OCI-LY7 (cell line): ENCODE measurements around the gene WNK2. TPM values are rescaled to one million over a fixed set of nuclear protein-coding genes. Genes with fewer than 3 reads are reported as not detected.

Source experiments
- BruUV-seq: library from RNA; stranded (reverse); fragments of 400-500 nt; replicated peaks from 2 replicates; lab custom pipeline; 2021; lab: Mats Ljungman, UMichigan
- CTCF ChIA-PET: fragments of 300-600 bp; sonication (Branson Sonifier 250); formaldehyde crosslinking; loops from one replicate; lab custom pipeline; 2022; ENCODE audit warnings: antibody characterized with exemption; ENCODE audit not compliant: unreplicated experiment; lab: Charles Lee
- POLR2A ChIA-PET: fragments of 300-600 bp; sonication (Branson Sonifier 250); formaldehyde crosslinking; loops from one replicate; lab custom pipeline; 2022; ENCODE audit warnings: antibody characterized with exemption; lab: Charles Lee
- DNase-seq: peaks from one replicate; pipeline ENCODE4 v3.0.0-alpha.2; 2015; ENCODE audit warnings: low spot score
- H2AFZ ChIP-seq: fragments of 200-600 bp; sonication (generic), shearing (Covaris generic); 2 replicates; pipeline ENCODE4 v1.6.1; 2014; ENCODE audit warnings: mild to moderate bottlenecking, antibody characterized with exemption, low read length, moderate library complexity
- H3K27ac ChIP-seq: fragments of 200-600 bp; sonication (generic); 2 replicates; pipeline ENCODE4 v1.5.1; 2014; ENCODE audit warnings: mixed run types, low read depth, mild to moderate bottlenecking, moderate library complexity, low read length, inconsistent platforms; ENCODE audit not compliant: poor library complexity, severe bottlenecking
- H3K36me3 ChIP-seq: fragments of 200-600 bp; sonication (generic); 2 replicates; pipeline ENCODE4 v1.6.1; 2014; ENCODE audit warnings: mild to moderate bottlenecking, antibody characterized with exemption, low read length, moderate library complexity, mixed read lengths; ENCODE audit not compliant: insufficient read depth
- H3K4me1 ChIP-seq: fragments of 200-600 bp; sonication (generic); 2 replicates; pipeline ENCODE4 v1.5.1; 2014; ENCODE audit warnings: mild to moderate bottlenecking, low read length; ENCODE audit not compliant: insufficient read depth, poor library complexity, severe bottlenecking
- H3K4me2 ChIP-seq: fragments of 200-600 bp; sonication (generic); 2 replicates; pipeline ENCODE4 v1.6.1; 2014; ENCODE audit warnings: mild to moderate bottlenecking, low read length
- H3K4me3 ChIP-seq: fragments of 200-600 bp; sonication (generic); 2 replicates; pipeline ENCODE4 v1.5.1; 2014; ENCODE audit warnings: mild to moderate bottlenecking, low read depth, low read length; ENCODE audit not compliant: poor library complexity, severe bottlenecking
- H3K79me2 ChIP-seq: fragments of 200-600 bp; sonication (generic); 2 replicates; pipeline ENCODE4 v1.6.1; 2016; ENCODE audit warnings: low read depth, mild to moderate bottlenecking, low read length, moderate library complexity, mixed read lengths; ENCODE audit not compliant: insufficient read depth
- H3K9me2 ChIP-seq: fragments of 200-600 bp; sonication (generic); 2 replicates; pipeline ENCODE4 v1.6.1; 2016; ENCODE audit warnings: mild to moderate bottlenecking, low read length, mixed read lengths; ENCODE audit not compliant: insufficient read depth
- H3K9me3 ChIP-seq: fragments of 200-600 bp; sonication (generic); 2 replicates; pipeline ENCODE4 v1.6.1; 2014; ENCODE audit warnings: mild to moderate bottlenecking, mixed run types, low read length, mixed read lengths
- H4K20me1 ChIP-seq: fragments of 200-600 bp; sonication (generic); 2 replicates; pipeline ENCODE4 v1.6.1; 2014; ENCODE audit warnings: mild to moderate bottlenecking, antibody characterized with exemption, low read length, moderate library complexity, mixed read lengths; ENCODE audit not compliant: insufficient read depth
- EZH2phosphoT487 ChIP-seq: fragments of 200-600 bp; sonication (generic); IDR thresholded peaks from 2 replicates; pipeline ENCODE4 v1.6.1; 2018; ENCODE audit warnings: low read depth, borderline replicate concordance, mild to moderate bottlenecking, mixed run types, antibody characterized with exemption, low read length, moderate library complexity, mixed read lengths
- intact Hi-C: fragments of 100-400 bp; cut with micrococcal nuclease; formaldehyde crosslinking; loops from one replicate; pipeline ENCODE4 v1.10.0; 2022; ENCODE audit not compliant: unreplicated experiment
- total RNA-seq, 2 experiments: library from RNA; depleted of rRNA in 1 of 2; stranded (reverse); fragments of >200 nt in 1 of 2; shearing (Covaris generic) in 1 of 2; gene quantifications; 2 replicates each; pipeline ENCODE4 v1.2.3, GENCODE V29; 2014 to 2022
- TF ChIP-seq, protein P1 (sequence below): fragments of 200-600 bp; sonication (generic); conservative IDR thresholded peaks from 2 replicates; pipeline ENCODE4 v1.5.1; 2014; ENCODE audit warnings: mild to moderate bottlenecking, antibody characterized with exemption, low read length, moderate library complexity, mixed read lengths

WNK2 gene
- total RNA-seq, 2 experiments from 2014 or later: 142 to 194 TPM

DNA sequence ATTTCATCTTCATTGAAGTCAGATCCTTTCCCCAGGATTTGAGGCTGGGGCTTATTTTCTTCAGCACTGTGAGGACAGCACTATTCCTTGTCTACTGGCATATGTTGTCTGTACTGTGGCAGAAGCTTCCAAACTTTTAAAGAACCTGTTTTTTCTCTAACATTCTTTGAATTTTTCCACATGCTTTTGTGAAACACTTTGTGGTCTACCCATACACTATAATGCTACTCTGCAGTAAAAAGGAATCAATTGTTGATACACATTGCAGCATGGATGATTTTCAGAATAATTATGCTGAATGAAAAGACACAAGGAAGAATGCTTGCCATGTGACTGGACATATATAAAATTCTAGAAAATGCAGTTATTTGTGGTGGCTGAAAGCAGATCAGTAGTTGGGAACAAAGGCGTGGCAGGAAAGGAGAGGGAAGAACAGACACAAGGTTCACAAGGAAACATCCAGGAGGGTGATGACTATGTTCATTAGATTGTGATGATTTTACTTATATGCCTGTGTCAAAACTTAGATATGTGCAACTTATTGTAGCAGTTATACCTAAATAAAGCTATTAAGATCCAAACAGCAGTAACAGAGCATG lies 96.8 kb downstream of the WNK2 start:
- Histone ChIP-seq H4K20me1 (no peaks in the 10 kb centered on the region), H3K27ac (peak overlapping the region; percentile 98), H3K79me2 (no peaks in the 10 kb centered on the region), H3K4me3 (no peak overlapping the region), H3K9me2 (no peaks in the 10 kb centered on the region), H3K4me2 (no peak overlapping the region), H3K9me3 (peaks cover 90% of the 10 kb centered on the region), H2AFZ (no peak overlapping the region), H3K36me3 (peaks cover 91% of the 10 kb centered on the region), H3K4me1 (peaks cover 99% of the 10 kb centered on the region)
- POLR2A ChIA-PET: interaction anchor here (0.7 to 2.1 kb wide), 5 partner anchors 9 to 194 kb away, joined by 3 to 10 read pairs (median 3); no protein-coding TSS in a partner anchor
- DNase-seq: no peak
- no TSS peak for BruUV-seq
- intact Hi-C loops: no loop called here
- TF ChIP-seq, protein P1, sequence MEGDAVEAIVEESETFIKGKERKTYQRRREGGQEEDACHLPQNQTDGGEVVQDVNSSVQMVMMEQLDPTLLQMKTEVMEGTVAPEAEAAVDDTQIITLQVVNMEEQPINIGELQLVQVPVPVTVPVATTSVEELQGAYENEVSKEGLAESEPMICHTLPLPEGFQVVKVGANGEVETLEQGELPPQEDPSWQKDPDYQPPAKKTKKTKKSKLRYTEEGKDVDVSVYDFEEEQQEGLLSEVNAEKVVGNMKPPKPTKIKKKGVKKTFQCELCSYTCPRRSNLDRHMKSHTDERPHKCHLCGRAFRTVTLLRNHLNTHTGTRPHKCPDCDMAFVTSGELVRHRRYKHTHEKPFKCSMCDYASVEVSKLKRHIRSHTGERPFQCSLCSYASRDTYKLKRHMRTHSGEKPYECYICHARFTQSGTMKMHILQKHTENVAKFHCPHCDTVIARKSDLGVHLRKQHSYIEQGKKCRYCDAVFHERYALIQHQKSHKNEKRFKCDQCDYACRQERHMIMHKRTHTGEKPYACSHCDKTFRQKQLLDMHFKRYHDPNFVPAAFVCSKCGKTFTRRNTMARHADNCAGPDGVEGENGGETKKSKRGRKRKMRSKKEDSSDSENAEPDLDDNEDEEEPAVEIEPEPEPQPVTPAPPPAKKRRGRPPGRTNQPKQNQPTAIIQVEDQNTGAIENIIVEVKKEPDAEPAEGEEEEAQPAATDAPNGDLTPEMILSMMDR: no peak
- TF ChIP-seq EZH2phosphoT487: no peak
- CTCF ChIA-PET: interaction anchor here (0.6 kb wide), 1 partner anchor 135 kb away, joined by 4 read pairs; no protein-coding TSS in a partner anchor

DNA sequence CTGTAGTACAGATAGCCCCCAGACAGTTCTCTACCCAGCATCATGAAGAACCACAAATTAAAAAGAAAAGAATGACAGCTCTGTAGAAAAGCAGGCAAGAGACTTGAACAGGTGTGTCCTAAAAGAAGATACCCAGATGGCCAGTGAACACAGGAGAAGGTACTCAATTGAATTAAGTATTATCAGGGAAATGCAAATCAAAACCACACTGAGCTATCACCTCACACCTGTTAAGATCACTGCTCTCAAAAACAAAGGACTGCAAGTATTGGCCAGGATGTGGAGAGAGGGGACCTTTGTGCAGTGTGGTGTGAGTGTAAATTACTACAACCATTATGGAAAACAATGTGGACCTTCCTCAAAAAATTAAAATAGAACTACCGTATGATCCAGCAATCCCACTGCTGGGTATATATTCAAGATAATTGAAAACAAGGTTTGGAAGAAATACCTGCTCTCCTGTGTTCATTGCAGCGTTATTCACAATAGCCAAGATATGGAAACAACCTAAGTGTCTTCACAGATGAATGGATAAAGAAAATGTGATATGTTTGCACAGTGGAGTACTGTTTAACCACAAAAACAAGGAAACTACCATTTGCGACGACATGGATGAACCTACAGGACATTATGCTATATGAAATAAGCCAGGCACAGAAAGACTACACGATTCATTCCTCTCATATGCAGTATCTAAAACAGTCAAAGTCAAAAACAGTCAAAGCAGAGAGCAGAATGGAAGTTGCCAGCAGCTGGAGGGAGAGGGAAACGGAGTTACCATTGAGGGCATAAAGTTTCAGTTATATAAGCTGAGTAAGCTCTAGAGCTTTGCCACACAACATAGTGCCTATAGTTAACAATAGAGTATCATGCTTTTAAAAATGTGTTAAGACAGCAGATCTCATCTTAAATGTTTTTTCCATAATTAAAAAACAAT lies 102.6 kb downstream of the WNK2 start:
- H3K79me2 ChIP-seq: no peaks in the 10 kb centered on the region
- BruUV-seq: TSS peak; percentile 48
- no peaks in the 10 kb centered on the region for H4K20me1 ChIP-seq
- peak overlapping the region; percentile 98 for H3K27ac ChIP-seq
- TF ChIP-seq EZH2phosphoT487: no peak
- TF ChIP-seq, protein P1: no peak
- H3K4me1 ChIP-seq: peaks cover 98% of the 10 kb centered on the region
- H3K9me3 ChIP-seq: peaks cover 37% of the 10 kb centered on the region
- peaks cover 65% of the 10 kb centered on the region for H3K36me3 ChIP-seq
- POLR2A ChIA-PET: interaction anchor here (0.5 to 6.8 kb wide), 8 partner anchors 8 to 1212 kb away, joined by 3 to 170 read pairs (median 4); no protein-coding TSS in a partner anchor
- DNase-seq: peak; percentile 97
- CTCF ChIA-PET: interaction anchor here (0.9 to 2.9 kb wide), 4 partner anchors 18 to 192 kb away, joined by 3 to 8 read pairs (median 4); no protein-coding TSS in a partner anchor
- no peaks in the 10 kb centered on the region for H3K9me2 ChIP-seq
- intact Hi-C loops: loop anchor here (1.0 to 2.0 kb wide), 3 partner anchors 9 to 224 kb away; no protein-coding TSS in a partner anchor
- peak overlapping the region; percentile 42 for H3K4me3 ChIP-seq
- H3K4me2 ChIP-seq: peak overlapping the region; percentile 71
- H2AFZ ChIP-seq: no peak overlapping the region
